ENCODE data around the gene INSRR.

- TF ChIP-seq CTCF (conservative IDR thresholded peaks at IDR 0.05; ENCODE audit: low read depth, low read length) (no peak), EZH2phosphoT487 (IDR thresholded peaks at IDR 0.05; ENCODE audit: borderline replicate concordance, low read length) (no peak)
These were observed 36.5 kb upstream of the INSRR start for GRCh38 chr1:156895455-156895812.

Data from PC-3 (cell line).